Hematopoietic multipotent progenitor cell treated with erythropoietin and hydrocortisone succinate and interleukin-3 and kit ligand, for 4 days (in vitro differentiated cells): ENCODE data around the gene MRPL33.

ENCODE experiments used
- DNase-seq: peaks from one replicate; pipeline ENCODE4 v3.0.0-alpha.2; 2015

MRPL33 gene

DNA sequence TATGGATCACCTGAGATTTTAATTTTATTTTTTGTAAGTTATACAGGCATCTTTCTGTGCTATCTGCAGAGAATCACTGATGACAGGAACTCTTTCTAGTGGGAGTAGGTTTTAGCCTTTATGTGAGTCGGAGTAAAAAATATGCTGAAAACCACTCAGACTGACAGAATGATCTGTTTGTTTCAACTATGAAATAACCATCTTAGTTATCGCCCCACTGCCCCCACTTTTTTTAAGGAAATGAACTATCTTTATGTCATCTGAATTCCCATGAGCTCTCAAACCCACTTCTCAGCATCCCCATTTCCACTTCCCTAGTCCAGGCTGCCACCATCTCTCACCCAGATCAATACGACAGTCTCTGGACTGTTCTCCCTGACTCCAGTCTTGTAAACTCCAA is 38.9 kb downstream of the MRPL33 start:
- no peak for DNase-seq

DNA sequence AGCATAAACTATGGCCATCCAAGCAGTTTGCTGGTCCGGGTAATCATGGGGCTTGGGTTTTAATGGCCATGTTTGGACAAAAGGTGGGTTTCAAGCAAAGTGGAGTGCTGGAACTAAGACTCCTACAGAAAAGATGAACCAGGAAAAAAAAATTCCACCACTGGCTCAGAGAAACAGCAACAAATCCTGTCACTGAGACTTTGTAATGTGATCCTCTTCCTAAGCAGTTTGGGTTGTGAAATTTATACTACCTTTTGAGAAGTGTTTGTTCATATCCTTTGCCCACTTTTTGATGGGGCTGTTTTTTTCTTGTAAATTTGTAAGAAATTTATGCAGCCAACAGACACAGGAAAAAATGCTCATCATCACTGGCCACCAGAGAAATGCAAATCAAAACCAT is 40.2 kb downstream of the MRPL33 start:
- no peak for DNase-seq

DNA sequence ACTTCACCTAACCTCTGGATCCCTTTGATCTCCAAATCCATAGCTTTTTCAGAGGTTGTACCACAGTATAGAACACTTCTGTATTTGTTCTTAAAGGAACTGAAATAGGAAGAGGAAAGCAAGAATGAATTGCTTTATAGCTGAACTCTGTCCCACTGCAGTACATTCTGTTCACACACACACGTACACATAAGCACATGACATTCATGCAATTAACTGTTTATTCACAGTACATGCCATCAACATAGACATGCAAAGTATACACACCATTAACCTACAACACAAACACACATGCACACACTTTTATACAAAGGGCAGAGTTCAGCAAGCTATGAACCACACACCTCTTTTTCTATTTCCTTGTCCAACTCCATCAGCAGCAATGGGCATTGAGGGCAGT is 43.2 kb downstream of the MRPL33 start:
- no peak for DNase-seq

DNA sequence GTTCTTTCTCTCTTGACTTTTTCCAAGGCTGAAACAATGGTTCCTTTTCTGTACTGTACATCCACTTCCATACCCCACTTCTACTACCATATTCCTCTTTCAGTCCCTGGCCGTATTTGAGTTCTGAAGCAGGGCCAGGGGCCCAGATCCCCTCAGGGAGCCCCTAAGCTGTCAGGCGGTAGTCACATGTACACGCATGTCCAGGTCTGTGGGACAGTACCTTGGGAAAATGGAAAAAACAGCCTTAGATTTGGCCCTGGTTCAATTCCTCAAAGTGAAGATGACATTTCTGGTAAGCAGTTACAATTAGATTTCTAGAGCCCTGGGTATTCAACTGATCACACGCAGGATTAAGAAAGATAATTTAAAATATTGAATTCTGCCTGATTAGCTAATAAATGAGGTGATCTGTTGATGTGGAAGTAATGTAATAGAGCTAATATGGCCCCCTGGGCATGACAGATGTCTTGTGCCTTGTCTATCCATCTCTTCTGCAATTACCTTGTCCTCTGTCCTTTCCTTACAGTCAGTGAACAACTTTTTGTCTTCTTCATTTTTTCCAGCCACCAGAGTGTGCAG is 44.4 kb downstream of the MRPL33 start:
- no peak for DNase-seq

DNA sequence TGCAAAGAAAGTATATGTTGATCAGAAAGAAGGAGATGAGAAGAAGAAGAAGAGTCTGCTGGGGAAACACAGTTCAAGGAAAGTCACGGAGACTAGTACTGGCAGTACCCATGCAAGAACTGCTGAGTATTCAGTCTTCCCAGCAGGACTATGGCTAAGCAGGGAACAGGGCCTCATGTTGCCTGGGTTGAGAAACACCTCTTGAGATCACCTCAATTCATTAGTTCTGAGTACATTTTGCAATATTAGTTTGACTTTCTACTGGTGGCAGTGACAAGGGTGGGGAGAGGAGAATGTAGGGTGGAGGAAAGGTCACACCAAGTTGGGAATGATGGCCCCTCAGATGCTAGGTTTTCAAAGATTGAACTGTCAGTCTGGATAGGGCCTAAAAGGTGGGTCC is 50.5 kb downstream of the MRPL33 start:
- no peak for DNase-seq

DNA sequence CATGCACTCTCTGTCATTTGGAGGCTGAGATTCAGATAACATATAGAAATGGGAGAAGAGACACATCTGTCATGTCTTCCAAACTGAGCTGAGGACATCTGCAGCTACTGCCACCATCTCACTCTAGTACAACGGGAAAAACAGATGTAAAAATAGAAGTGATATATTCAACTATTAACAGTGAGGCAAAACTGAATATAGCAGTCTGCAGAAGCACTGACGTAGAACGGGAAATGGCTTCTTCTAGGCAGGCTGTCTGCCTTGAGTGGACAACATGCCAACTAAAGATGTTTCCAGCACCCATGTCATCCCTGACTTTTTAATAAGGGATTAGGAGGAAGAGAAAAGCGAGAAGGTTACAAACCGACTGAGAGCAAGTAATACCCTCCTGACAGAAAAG is 51.6 kb downstream of the MRPL33 start:
- no peak for DNase-seq

DNA sequence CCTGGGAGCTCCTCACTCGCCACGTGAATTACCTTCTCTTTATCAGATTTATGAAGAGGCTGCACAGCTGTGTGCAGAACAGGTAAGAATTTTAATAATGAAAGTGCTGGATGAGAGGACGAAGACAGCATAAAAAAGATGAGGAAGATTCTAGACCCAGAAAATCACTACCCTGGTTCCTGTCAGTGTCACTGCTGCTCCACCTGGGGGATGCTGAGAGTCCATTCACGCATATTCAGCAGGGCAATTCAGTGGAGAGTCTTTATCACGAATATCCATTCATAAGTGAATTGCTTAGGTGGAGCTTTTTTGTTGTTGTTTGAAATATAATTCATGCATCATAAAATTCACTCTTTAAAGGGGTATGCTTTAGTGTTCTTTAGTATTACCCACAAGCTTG is 52.0 kb downstream of the MRPL33 start:
- no peak for DNase-seq

DNA sequence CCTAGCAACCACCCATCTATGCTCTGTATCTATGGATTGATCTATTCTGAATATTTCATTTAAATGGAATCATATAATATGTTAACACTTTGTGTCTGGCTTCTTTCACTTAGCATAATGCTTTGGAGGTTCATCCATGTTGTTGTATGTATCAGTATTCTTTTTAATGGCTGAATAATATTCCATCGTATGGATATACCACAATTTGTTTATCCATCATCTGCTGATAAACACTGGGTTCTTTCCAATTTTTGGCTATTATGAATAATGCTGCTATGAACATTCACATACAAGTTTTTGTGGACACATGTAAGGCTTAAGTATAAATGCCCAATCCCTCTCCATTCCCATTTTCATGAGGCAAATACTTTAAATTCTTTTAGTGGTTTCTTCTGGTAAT is 52.9 kb downstream of the MRPL33 start:
- no peak for DNase-seq

DNA sequence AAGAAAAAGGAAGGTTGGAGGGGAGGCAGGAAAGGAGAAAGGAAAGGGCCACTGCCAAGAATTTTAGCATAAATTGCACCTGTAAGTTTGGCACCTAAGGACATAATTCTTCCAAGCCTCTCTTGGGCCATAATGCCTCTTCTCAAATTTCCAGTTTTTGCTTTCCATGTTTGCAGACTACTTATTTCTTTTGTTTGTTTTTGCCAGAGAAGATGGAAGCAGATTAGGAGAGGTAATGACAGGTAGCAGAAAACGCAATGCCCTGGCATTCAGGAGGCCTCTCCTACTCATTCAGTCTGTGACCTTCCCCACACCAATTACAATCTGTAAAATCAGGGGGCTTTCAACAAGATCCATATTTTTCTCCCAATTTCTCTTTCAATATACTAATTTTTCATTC is 56.8 kb downstream of the MRPL33 start:
- DNase-seq = no peak
